Stromal cell of bone marrow (primary cell): ENCODE data around the gene KDM4B.
A peak's percentile ranks its signal among the peaks of the same experiment; 100 is the strongest.

Experiments
- DNase-seq: peaks from one replicate; pipeline ENCODE4 v3.0.0-alpha.2; 2012; ENCODE audit warnings: low read depth

The KDM4B gene

DNA sequence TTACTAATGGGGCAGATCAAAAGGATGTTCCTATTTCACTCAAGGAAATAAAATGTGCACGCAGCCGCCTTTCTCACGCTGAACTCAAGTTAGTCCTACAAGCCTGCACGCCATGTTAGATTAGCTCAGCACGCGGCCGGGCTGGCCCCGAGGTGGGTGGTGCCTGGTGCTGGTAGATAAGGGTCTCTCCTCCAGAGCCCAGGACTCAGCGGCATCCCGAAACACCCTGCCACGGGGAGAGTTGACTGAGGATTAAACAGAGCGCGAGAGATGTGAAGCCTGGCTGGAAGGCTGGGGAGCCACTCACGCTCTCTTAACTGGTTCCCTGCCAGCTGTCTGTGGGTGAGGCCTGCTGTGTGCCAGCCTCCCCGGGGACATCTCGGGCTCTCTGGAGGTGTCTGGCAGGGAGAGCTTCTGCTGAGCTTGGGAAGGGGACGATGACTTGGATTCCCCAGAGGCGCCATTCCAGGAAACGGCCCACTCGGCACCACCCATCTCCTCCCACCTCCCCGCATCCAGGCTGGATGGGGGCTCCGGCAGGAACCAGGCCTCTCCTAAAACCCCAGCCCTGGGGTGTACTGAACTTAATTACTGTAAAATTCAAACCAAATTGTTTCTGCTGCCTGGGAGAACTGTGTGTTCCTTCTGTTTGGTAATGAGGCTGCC, 122.2 kb downstream of the KDM4B start:
- DNase-seq: peak; percentile 18

DNA sequence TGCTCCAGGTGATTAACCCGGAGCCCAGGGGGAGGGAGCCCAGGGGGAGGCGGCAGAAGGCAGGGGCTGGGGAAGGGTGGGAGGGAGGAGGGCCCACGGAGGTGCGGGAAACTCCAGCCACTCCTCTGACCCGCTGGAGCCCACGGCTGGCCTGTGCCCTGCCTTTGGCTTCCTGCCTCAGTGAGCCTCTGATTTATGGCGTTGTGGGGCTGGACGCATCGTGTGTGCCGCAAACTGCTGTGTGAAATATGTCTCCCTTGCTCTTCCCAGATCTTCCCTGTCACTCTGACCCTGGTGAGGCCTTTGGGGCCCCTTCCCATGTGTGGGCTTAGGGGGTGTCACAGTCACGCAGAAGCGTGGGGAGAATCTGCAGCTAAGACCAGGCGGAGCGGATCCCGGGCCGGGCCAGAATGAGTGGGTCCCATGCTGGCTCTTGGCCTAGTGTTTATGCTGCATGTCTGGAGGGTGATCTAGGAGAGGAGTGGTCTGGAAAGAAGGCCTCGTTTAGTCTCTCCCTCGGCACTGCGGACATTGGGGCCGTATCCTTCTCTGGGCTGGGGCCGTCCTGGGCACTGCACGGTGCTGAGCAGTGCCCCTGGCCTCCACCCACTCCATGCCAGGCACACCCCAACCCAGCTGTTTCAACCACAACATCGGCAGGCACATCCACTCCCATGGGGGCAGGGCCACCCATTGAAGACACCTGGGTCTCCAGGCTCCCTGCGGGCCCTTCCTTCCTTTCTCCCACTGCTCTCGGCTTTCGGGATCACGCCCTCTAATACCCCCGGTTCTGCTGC, 123.0 kb downstream of the KDM4B start:
- no peak for DNase-seq

DNA sequence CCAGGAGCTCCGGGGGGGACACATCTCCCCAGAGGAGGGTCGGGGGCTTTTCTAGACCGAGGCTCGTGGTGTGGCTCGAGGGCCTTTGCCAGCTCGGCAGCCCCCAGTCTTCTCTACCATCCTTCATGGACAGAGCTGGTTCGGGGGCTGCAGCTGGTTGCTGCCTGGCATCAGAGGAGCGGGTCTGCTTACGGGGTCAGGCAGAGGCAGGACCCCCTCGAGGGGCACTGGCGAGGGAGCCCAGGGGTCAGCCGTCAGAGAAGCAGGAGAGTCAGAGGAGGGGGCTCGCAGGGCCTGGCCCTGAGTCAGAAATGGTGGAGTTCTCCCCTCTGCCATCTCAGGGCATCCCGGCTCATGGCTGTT, 123.5 kb downstream of the KDM4B start:
- no peak for DNase-seq

DNA sequence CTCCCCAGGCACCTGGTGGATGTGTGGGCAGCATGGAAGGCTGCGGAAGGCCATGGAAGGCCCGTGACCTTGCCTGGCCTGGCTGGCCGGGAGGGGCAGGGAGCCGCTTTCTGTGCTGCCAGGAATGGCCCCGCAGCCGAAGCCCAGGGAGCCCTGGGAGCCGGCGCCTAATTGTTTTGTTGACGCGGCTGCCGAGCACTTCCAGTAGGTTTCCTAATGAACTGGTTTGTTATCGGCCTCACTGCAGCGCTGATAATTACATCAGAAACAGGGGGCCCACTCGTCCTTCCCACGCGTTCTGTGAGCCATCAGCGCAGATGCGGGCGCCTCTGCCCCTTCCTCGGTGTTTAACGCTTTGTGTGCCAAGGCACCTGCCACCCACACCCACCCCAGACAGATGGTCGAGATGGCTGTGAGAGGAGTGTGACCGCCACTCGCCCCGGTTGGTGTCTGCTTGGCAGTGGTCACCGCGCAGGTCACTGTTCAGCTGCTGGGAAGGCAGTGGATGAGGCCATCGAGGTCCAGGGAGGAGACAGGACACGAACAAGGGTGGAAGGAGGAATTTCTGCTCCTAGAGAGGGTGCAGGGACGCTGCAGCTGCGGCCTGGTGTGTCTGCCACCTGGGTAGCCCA, 124.5 kb downstream of the KDM4B start:
- DNase-seq: no peak

DNA sequence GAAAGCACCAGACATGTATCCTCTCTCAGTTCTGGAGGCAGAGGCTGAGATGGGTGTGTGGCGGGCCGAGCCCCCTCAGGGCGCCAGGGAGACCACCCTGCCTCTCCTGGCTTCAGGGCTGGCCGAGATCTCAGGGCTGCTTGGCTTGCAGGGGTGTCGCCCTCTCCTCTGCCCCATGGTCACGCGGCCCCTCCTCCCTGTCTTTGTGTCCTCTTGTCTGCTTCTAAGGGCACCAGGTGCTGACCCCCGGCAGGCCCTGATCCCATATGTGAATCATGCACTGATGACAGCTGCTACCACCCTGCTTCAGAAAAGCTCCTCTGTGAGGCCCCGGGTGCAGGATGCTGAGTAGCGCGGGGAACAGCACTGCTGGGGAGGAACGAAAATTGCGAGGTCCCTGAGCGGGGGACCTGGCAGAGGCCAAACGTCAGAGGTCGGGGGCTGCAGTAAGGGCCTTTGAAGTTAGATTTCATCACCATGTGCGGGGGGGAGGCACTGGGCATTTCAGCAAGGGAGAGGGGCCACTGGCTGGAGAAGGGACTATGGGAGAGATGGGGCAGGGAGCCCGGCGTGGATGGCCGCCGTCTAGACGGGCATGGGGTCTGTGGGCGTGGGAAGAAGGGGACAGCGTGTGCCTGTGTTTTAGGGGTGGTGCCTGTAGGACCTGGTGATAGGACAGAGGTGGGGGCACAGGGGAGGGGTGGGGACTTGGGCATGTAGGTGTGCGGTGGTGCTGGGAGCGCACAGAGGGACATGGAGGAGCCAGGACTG, 125.2 kb downstream of the KDM4B start:
- DNase-seq: no peak

DNA sequence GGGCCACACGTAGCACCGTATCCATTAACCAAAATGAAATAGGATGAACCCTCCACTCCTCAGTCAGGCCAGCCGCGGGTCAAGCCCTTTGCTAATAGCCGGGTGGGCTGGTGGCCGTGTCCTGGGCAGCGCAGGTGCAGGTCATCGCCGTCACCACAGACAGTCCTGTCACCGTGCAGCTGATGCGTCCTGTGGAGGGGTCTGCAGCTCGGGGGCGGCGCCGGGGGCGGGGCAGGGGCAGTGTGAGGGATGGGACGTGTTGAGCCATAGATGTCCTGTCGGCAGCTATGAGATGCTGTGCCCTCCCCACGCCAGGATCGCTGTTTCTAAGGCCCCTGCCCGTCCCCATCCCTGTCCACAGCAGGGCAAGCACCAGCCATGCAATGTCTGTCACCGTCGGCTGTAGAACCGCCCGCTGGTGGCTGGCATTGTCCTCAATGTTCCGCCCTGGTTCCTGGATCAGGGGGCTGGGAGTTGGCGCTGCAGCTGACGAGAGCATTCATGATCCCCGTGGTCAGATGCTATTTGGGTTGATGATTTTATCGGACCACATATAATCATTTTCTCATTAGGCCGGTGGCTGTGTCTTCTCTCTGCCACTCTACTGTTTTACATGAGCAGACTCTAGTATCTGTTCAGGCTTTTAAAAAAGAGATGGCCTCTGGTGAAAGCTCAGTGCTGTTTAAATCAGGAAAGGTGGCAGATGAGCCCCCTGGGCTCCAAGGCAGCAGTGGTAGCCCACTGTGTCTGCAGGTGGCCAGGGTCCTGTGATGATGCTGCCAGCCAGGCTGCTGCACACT, 126.1 kb downstream of the KDM4B start:
- DNase-seq: no peak

DNA sequence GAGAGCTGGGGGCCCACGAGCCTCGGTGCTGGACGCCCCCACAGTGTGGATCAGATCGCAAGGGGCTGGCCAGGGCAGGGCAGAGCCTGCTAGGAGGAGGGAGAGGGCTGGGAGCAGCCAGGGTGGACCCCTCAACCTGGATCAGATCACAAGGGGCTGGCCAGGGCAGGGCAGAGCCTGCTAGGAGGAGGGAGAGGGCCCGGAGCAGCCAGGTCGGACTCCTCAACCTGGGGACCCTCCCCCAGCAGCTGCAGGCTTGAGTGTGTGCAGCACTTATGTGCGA, 126.6 kb downstream of the KDM4B start:
- DNase-seq: no peak

DNA sequence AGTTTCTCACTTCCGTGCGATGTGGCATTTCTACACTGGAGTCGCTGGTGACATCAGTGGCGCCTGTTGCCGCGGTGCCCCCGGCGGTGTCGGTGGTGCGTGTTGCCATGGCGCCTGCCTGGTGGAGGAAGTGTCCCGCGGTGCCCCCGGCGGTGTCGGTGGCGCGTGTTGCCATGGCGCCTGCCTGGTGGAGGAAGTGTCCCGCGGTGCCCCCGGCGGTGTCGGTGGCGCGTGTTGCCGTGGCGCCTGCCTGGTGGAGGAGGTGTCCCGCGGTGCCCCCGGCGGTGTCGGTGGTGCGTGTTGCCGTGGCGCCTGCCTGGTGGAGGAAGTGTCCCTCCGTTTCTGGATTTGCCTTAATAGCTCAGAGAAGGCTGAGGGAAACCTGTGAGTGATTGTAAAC, 127.6 kb downstream of the KDM4B start:
- no peak for DNase-seq

DNA sequence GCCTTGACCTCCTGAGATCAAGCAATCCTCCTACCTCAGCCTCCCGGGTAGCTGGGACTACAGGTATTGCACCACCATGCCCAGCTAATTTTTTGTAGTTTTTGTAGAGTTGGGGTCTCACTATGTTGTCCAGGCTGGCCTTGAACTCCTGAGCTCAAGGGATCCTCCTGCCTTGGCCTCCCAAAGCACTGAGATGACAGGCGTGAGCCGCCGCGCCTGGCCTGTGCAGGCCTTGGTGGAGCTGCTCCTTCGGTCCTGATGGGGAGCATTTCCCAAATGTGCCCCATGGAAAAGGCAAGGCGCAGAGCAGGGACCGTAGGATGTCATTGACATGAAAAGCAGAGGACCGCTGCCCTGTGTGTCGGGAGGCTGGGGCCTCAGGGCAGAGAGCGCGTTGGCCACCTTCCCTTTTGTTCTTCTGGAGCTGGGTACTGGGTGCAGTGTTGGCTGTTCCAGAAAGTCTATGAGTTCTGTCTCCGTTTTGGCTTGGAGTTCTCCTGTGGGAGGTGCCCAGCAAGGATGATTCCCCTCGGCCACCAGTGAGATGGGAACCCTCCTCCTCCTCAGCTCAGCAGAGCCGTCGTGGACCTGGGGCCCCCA, 128.5 kb downstream of the KDM4B start:
- no peak for DNase-seq

DNA sequence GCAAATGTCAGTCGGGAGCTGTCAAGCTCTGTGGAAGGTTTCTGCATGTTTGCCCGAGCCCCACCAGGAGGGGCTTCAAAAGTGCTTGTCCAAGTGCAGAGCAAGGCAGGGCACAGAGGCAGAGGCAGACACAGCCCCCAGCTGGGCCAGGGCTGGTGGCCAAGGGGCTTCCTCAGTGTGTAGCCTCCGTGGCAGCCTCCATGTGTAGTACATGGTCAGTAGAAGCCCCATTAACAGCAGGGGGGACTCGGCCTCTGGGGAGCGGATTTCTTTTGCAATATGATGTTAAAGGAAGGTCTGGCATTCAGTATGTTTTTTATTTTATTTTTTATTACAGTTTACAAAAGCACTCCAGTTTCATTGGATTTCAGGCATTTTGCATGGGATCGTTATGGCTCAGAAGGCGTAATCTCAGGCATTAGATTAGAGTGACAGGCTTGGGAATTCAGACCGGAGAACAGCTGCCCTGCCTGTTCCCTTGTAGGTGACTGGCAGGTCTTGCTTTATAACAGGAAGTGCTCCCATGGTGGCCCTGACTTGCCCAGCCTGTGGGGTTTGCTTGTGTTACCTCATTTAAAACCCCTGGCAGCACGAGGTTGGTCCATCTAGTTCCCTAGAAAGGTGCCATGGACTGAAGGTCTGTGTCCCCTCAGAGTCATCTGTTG, 129.2 kb downstream of the KDM4B start:
- no peak for DNase-seq

DNA sequence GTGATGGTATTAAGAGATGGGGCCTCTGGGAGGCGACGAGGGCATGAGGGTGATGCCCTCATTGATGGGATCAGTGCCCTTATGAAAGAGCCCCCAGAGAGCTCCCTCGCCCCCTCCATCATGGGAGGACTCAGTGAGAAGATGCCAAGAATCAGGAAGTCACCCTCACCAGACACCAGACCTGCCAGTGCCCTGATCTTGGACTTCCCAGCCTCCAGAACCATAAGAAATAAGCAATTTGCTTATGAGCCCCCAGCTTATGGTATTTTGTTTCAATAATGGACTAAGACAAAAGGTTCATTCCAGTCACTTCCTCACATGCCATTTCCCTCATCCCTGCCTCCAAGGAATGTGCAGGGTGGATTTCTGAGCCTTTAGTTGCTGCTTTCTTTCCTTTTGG, 129.7 kb downstream of the KDM4B start:
- DNase-seq: no peak

DNA sequence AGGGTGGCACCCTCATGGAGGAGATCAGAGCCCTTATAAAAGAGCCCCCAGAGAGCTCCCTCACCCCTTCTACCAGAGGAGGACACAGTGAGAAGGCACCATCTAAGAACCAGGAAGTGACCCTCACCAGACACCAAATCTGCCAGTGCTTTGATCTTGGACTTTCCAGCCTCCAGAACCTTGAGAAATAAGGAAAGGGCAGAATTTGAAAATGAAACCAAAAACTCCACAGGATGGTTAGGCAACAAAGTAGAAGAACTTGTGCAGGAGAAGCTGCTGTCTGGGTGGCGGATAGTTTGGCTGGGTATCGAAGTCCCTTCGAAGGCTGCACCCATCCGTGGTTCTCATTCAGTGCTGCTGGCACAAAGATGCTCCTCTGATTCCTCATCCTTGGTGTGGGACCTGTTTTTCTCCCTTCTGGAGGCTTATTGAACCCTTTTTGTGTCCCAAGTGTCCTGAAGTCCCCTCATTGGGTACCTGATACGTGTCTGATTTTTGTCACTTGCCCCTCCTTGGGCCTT, 130.8 kb downstream of the KDM4B start:
- no peak for DNase-seq

DNA sequence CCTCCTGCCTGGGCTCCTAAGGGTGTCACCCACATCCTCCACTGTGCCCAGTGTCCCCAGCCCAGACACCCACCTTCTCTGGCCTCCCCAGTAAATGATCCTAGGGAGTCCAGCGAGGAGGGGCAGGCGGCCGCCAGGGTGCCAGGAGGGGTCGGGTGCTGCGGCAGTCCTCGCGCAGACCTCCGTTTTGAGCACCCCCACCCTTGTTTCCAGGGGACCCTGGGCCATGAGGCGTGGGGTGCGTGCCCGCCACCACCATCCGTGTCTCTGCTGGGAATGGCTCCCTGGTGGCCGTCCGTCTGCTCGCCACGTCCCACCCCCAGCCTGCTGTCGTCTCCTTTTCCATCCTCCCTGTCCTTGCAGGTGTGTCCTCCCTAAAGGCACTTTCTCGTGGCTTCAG, 133.0 kb downstream of the KDM4B start:
- no peak for DNase-seq

DNA sequence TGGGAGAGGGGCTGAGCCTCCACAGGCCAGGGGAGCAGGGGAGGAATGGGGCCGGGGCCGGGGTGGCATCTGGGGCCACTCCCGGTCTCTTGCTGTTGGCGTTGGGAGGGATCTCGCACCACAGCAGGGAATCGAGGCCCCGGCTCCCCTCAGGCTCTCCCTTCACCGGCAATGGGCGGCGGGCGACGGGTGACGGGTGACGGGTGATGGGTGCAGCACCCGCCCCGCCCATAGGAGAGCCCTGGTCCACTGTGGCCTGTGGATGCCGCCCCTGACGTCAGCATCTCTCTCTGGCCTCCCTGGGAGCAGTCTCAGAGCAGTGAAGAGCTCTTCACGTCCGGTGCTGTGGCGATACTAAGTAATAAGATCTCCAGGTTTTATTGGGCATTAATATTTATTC, 133.6 kb downstream of the KDM4B start:
- DNase-seq: no peak

DNA sequence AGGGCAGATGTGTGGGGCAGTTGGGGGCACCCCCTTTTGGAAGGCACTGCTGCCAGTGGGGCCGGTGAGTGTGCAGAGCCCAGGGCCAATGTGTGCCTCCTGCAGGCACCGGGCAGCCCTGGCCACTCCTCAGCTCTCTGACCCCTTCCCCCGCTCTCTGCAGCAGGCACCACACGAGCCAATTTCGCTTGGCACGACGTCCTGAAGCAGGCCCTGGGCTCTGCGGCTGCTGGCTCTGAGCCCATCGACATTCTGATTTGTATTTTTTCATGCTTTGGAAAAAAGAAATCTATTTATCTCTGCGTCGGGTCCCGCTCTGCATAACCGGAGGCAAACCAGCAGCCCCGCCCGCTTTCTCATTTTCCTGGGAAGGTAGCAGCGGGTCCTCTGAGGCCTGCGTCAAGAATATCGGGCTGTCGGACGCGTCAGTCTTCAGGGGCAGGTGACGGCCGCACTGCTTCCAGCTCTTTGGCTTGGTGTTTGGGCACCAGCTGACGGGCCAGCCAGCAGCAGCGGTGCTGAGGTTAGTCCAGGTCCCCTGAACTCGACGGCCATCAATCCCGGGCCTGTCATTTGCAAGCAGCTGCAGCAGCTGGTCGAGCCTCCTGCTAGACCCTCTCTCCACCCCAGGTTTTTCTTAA, 134.3 kb downstream of the KDM4B start:
- peak; percentile 13 for DNase-seq

DNA sequence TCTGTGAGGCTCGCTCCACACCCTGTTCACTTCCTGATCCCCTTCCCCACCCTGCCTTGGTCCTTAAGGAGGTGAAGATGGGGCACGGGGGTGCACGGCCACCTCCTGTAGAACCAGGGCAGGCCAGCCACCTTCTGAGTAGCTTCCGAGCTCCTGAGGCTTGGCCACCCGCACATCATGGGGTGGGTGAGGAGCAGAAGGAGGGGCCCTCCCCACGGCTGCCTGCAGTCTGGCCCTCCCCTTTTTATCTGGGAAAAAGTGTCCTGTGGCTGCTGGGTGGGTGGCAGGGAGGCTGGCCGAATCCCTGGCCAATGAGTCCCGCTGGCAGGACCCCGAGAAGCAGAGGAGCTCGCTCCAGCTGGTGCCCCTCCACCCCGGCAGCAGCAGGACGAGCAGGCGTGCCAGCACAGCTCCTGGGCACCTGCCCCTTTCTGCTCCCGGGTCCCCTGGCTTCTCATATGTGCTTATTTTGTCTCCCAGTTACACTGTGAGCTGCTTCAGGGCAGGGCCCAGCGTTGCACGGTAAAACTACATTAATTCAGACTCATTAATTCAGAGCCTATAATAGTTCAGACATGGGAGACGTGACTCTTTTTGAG, 135.0 kb downstream of the KDM4B start:
- no peak for DNase-seq

DNA sequence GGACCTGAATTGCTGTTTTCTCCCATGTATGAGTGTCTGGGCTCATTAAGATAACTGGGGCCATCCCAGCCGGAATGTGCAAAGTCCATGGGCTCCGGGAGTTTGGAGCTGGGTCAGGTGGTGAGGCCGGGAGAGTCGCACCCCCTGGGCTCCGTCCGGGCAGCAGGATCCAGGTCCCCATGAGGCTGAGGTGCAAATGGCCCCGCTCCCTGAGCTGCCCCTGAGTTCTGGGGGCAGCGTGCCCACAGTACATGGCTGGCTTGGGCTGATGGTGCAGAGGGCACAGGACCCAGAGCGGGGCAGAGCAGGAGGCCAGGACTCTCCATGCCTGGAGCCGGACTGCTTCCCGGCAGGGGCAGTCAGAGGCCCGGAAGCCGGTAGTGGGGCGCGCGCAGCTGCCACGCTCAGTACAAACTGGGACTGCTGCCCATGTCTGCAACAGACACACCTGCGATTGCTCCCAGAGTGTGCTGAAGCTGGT, 136.0 kb downstream of the KDM4B start:
- no peak for DNase-seq

DNA sequence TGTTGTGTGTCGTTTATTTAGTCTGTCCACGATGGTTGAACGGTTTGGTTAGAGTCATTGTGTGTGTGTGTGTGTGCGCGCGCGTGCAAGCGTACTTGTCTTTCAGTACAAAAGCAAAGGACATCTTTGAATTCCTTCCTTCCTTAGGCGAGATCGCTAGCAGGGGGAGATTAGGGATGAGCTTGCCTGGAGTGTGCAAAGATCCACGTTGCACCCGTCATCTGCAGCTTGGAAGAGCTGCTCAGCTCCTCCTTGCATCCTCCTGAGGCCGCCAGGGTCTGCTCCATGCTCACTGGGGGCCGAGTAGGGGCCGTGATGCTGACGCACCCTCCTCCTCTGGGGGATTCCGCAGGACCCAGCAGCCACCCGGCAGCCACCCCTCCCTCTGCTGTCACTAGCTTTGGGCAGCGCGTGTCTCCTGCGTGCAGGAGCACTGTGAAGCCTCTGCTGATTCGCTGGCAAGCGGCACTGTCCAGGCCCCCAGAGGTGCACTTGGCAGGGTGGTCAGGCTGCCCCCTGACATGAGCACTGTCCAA, 137.3 kb downstream of the KDM4B start:
- no peak for DNase-seq

DNA sequence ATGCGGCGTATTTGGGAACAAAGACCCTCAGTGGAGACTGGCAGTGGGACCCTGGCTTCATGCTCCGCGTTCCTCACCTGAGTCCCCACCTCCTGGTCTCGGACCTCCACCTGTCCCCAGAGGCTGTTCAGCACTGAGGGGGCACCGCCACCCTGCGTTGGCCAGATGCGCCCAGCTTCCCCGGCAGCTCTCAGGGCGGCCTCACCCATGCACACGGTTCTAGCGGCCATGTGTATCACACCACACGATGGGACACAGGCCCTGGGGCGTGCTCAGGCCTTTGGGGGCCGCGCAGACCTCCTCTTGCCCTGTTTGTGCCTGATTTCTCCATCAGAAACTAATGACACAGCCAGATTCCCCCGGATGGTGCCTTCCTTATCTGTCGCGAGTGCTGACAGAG, 138.1 kb downstream of the KDM4B start:
- DNase-seq: no peak
